Measurements from ENCODE around the gene RYR1. TPM values are rescaled to one million over a fixed set of nuclear protein-coding genes. Genes with fewer than 3 reads are reported as not detected.

The RYR1 gene
- total RNA-seq, 1 experiment from 2014 or later: 4.1 TPM

GRCh38 chr19:38386971-38387549 is 46.4 kb upstream of the RYR1 start:
- no peak overlapping the region for H3K9ac ChIP-seq (ENCODE audit: low read length)
- peaks cover 5% of the 10 kb centered on the region; the same call in 1 of the 2 replicates for H3K79me2 ChIP-seq (ENCODE audit: insufficient read depth, low read length)
- no peaks in the 10 kb centered on the region for H3K27me3 ChIP-seq (ENCODE audit: insufficient read depth, low read length)
- ChIA-PET RAD21 (ENCODE audit: low non-redundant PET in 1 of 2, low total read pairs in 2 of 2, uncharacterized antibody in 2 of 2, unreplicated experiment in 2 of 2) (interaction anchor here (0.5 to 3.2 kb wide), 7 partner anchors 9 to 691 kb away, joined by 3 to 11 read pairs (median 4); partner anchors contain the start of genes FAM98C (in 2 of the 2), PSMD8 (in 2 of the 2) and SPINT2 (in 1 of the 2)), POLR2A (interaction anchor here (0.5 to 2.3 kb wide), 11 partner anchors 11 to 1068 kb away, joined by 3 to 44 read pairs (median 5); partner anchors contain the start of genes C19orf33, CATSPERG, ECH1 and FAM98C), CTCF (interaction anchor here (1.0 to 4.0 kb wide), 7 partner anchors 13 to 543 kb away, joined by 3 to 49 read pairs (median 5); partner anchors contain the start of genes CATSPERG, FAM98C, MRPS12 and PSMD8)
- H3K27ac ChIP-seq (ENCODE audit: low read depth, low read length): peak overlapping the region; percentile 63
- TF ChIP-seq FOSL1 (IDR thresholded peaks at IDR 0.05; ENCODE audit: low read depth): no peak
- TF ChIP-seq ELF1 (IDR thresholded peaks at IDR 0.05; ENCODE audit: borderline replicate concordance, low read depth): no peak
- no peak for TF ChIP-seq EGR1 (IDR thresholded peaks at IDR 0.05; ENCODE audit: low read depth)
- no peak for TF ChIP-seq POLR2A (IDR thresholded peaks at IDR 0.05; ENCODE audit: borderline replicate concordance, extremely low read depth, insufficient read depth, insufficient read length)
- TF ChIP-seq CEBPB (IDR thresholded peaks at IDR 0.05; ENCODE audit: low read depth): no peak
- no peak for TF ChIP-seq ZNF274 (IDR thresholded peaks at IDR 0.05; ENCODE audit: low read depth, low read length)
- H3K4me2 ChIP-seq (ENCODE audit: low read length): peak overlapping the region; percentile 93
- no peaks in the 10 kb centered on the region for H4K20me1 ChIP-seq (ENCODE audit: insufficient read depth)
- peaks cover 8 to 40% of the 10 kb centered on the region in 2 experiments for H3K4me1 ChIP-seq (ENCODE audit: control insufficient read depth in 1 of 2, insufficient read depth in 2 of 2, low read length in 2 of 2)
- no peaks in the 10 kb centered on the region for H3K9me2 ChIP-seq (ENCODE audit: insufficient read depth)
- peaks cover 13 to 15% of the 10 kb centered on the region in 2 experiments; a peak in 3 of 4 replicates for H3K36me3 ChIP-seq (ENCODE audit: control insufficient read depth in 1 of 2, insufficient read depth in 2 of 2, low read length in 2 of 2)
- peak overlapping the region in 1 of 2 experiments; percentile 64; a peak in 2 of 4 replicates for H3K4me3 ChIP-seq (replicated peaks in 1 of 2; ENCODE audit: low read depth in 1 of 2, low read length in 2 of 2)
- DNase-seq (ENCODE audit: low read depth, low spot score) (no peak), ATAC-seq (no peak)
- no TSS peak for BruUV-seq (replicated peaks)
- intact Hi-C loops (cut with micrococcal nuclease): no loop called here
- no peaks in the 10 kb centered on the region for H3K9me3 ChIP-seq (ENCODE audit: control insufficient read depth in 1 of 2, insufficient read depth in 1 of 2, low read depth in 1 of 2, low read length in 2 of 2)
- H2AFZ ChIP-seq (ENCODE audit: low read depth, low read length, poor library complexity, severe bottlenecking): no peak overlapping the region

GRCh38 chr19:38387550-38388348 is 45.7 kb upstream of the RYR1 start, which contains the start of gene GGN:
Gene GGN (minus strand): TSS chr19:38388034. CDS start chr19:38387261, 773 bp downstream.
- H3K79me2 ChIP-seq (ENCODE audit: insufficient read depth, low read length): peaks cover 5% of the 10 kb centered on the region; the same call in 1 of the 2 replicates
- H3K4me1 ChIP-seq (ENCODE audit: control insufficient read depth in 1 of 2, insufficient read depth in 2 of 2, low read length in 2 of 2): peaks cover 11 to 47% of the 10 kb centered on the region in 2 experiments
- H3K4me2 ChIP-seq (ENCODE audit: low read length): peak within 1 kb of the TSS; percentile 93
- RAD21 ChIA-PET (ENCODE audit: low non-redundant PET in 1 of 2, low total read pairs in 2 of 2, uncharacterized antibody in 2 of 2, unreplicated experiment in 2 of 2): interaction anchor here (0.7 to 3.2 kb wide), 7 partner anchors 13 to 690 kb away, joined by 3 to 11 read pairs (median 4); partner anchors contain the start of genes FAM98C (in 2 of the 2), PSMD8 (in 2 of the 2) and SPINT2 (in 1 of the 2)
- peak within 1 kb of the TSS; percentile 63 for H3K27ac ChIP-seq (ENCODE audit: low read depth, low read length)
- TF ChIP-seq SP1 (IDR thresholded peaks at IDR 0.05; ENCODE audit: low read depth): peak; percentile 20; the same call in 1 of the 2 replicates
- peak; percentile 75 for TF ChIP-seq EGR1 (IDR thresholded peaks at IDR 0.05; ENCODE audit: low read depth)
- no peak for TF ChIP-seq REST (IDR thresholded peaks at IDR 0.05; ENCODE audit: low read depth)
- peak; percentile 67 for TF ChIP-seq POLR2AphosphoS5 (IDR thresholded peaks at IDR 0.05; ENCODE audit: low read depth, low read length)
- intact Hi-C loops (cut with micrococcal nuclease): no loop called here
- CTCF ChIA-PET: interaction anchor here (0.7 to 4.0 kb wide), 8 partner anchors 13 to 543 kb away, joined by 3 to 49 read pairs (median 5); partner anchors contain the start of genes CATSPERG, FAM98C, MRPS12 and PSMD8
- H3K36me3 ChIP-seq (ENCODE audit: control insufficient read depth in 1 of 2, insufficient read depth in 2 of 2, low read length in 2 of 2): peaks cover 10% of the 10 kb centered on the region in 2 experiments; a peak in 2 of 4 replicates
- ATAC-seq (peak; percentile 82), DNase-seq (ENCODE audit: low read depth, low spot score) (peak; percentile 88)
- POLR2A ChIA-PET: interaction anchor here (0.5 to 2.3 kb wide), 12 partner anchors 12 to 1798 kb away, joined by 3 to 44 read pairs (median 5); partner anchors contain the start of genes C19orf33, CATSPERG, ECH1 and FAM98C
- peak within 1 kb of the TSS; percentile 64 to 68 for H3K4me3 ChIP-seq (replicated peaks in 1 of 2; ENCODE audit: low read depth in 1 of 2, low read length in 2 of 2)
- no peak within 1 kb of the TSS for H2AFZ ChIP-seq (ENCODE audit: low read depth, low read length, poor library complexity, severe bottlenecking)
- H3K27me3 ChIP-seq (ENCODE audit: insufficient read depth, low read length): no peaks in the 10 kb centered on the region
- no peaks in the 10 kb centered on the region for H3K9me2 ChIP-seq (ENCODE audit: insufficient read depth)
- BruUV-seq (replicated peaks): no TSS peak
- peak within 1 kb of the TSS; percentile 58 for H3K9ac ChIP-seq (ENCODE audit: low read length)
- H4K20me1 ChIP-seq (ENCODE audit: insufficient read depth): no peaks in the 10 kb centered on the region
- H3K9me3 ChIP-seq (ENCODE audit: control insufficient read depth in 1 of 2, insufficient read depth in 1 of 2, low read depth in 1 of 2, low read length in 2 of 2): no peaks in the 10 kb centered on the region

Data from HCT116 (cell line).